ENCODE data around the gene NAV2. TPM values are rescaled to one million over a fixed set of nuclear protein-coding genes. Genes with fewer than 3 reads are reported as not detected.

NAV2 gene
- total RNA-seq, 2 donors from 2014 or later: 26.4 to 35.5 TPM

GRCh38 chr11:19691815-19692500 lies 20.7 kb upstream of the NAV2 start:
- Histone ChIP-seq H3K27me3 (no peaks in the 10 kb centered on the region), H3K4me1 (no peaks in the 10 kb centered on the region), H3K4me3 (no peak overlapping the region), H3K36me3 (replicated peaks in 1 of 2; ENCODE audit: insufficient read depth in 1 of 2, low read depth in 2 of 2) (no peaks in the 10 kb centered on the region), H3K9me3 (no peaks in the 10 kb centered on the region), H3K27ac (no peak overlapping the region)
- ATAC-seq: no peak
- 77 to 88% methylated on average over 5 to 8 of the region's 8 CpGs for WGBS, 2 donors
- TF ChIP-seq POLR2A (IDR thresholded peaks at IDR 0.05): no peak
- no peak for TF ChIP-seq CTCF (IDR thresholded peaks at IDR 0.05)
- no peak for DNase-seq
- intact Hi-C loops (cut with DNase I): no loop called here

- H3K9me3 ChIP-seq: no peaks in the 10 kb centered on the region
- H3K27me3 ChIP-seq: no peaks in the 10 kb centered on the region
- no peak overlapping the region for H3K4me3 ChIP-seq
- TF ChIP-seq POLR2A (IDR thresholded peaks at IDR 0.05) (no peak), CTCF (IDR thresholded peaks at IDR 0.05) (no peak)
- no peak overlapping the region for H3K27ac ChIP-seq
- WGBS, 2 donors: 76 to 80% methylated on average over 5 of the region's 5 CpGs
- no peaks in the 10 kb centered on the region for H3K36me3 ChIP-seq (replicated peaks in 1 of 2; ENCODE audit: insufficient read depth in 1 of 2, low read depth in 2 of 2)
- no peak for DNase-seq
- ATAC-seq: no peak
- H3K4me1 ChIP-seq: no peaks in the 10 kb centered on the region
- intact Hi-C loops (cut with DNase I): no loop called here
Measured at GRCh38 chr11:19693146-19693545, 19.5 kb upstream of the NAV2 start.

GRCh38 chr11:19694796-19695345 lies 17.8 kb upstream of the NAV2 start:
- intact Hi-C loops (cut with DNase I): no loop called here
- no peaks in the 10 kb centered on the region for H3K27me3 ChIP-seq
- TF ChIP-seq POLR2A (IDR thresholded peaks at IDR 0.05) (no peak), CTCF (IDR thresholded peaks at IDR 0.05) (no peak)
- DNase-seq: peak in 3 of 4 donors; percentile 12 to 67 (median 34)
- no peaks in the 10 kb centered on the region for H3K9me3 ChIP-seq
- H3K4me3 ChIP-seq: no peak overlapping the region
- ATAC-seq: peak; percentile 38
- H3K36me3 ChIP-seq (replicated peaks in 1 of 2; ENCODE audit: insufficient read depth in 1 of 2, low read depth in 2 of 2): no peaks in the 10 kb centered on the region
- H3K4me1 ChIP-seq: no peaks in the 10 kb centered on the region
- no peak overlapping the region for H3K27ac ChIP-seq
- 62 to 72% methylated on average over 5 of the region's 5 CpGs for WGBS, 2 donors

- no peaks in the 10 kb centered on the region for H3K27me3 ChIP-seq
- DNase-seq (no peak), ATAC-seq (no peak)
- no peak overlapping the region for H3K4me3 ChIP-seq
- H3K36me3 ChIP-seq (replicated peaks in 1 of 2; ENCODE audit: insufficient read depth in 1 of 2, low read depth in 2 of 2): no peaks in the 10 kb centered on the region
- no peaks in the 10 kb centered on the region for H3K9me3 ChIP-seq
- WGBS, 2 donors: 60 to 77% methylated on average over 3 of the region's 3 CpGs
- TF ChIP-seq POLR2A (IDR thresholded peaks at IDR 0.05) (no peak), CTCF (IDR thresholded peaks at IDR 0.05) (no peak)
- intact Hi-C loops (cut with DNase I): no loop called here
- no peaks in the 10 kb centered on the region for H3K4me1 ChIP-seq
- H3K27ac ChIP-seq: no peak overlapping the region
Measured at GRCh38 chr11:19696073-19696472, 16.6 kb upstream of the NAV2 start.

- intact Hi-C loops (cut with DNase I): no loop called here
- DNase-seq (no peak), ATAC-seq (no peak)
- 94 to 95% methylated on average over 4 of the region's 4 CpGs for WGBS, 2 donors
- Histone ChIP-seq H3K9me3 (no peaks in the 10 kb centered on the region), H3K4me1 (no peaks in the 10 kb centered on the region), H3K36me3 (replicated peaks in 1 of 2; ENCODE audit: insufficient read depth in 1 of 2, low read depth in 2 of 2) (no peaks in the 10 kb centered on the region), H3K27me3 (no peaks in the 10 kb centered on the region), H3K27ac (no peak overlapping the region), H3K4me3 (no peak overlapping the region)
- TF ChIP-seq CTCF (IDR thresholded peaks at IDR 0.05): no peak
- TF ChIP-seq POLR2A (IDR thresholded peaks at IDR 0.05): no peak
Measured at GRCh38 chr11:19696904-19697303, 15.7 kb upstream of the NAV2 start.

Data from body of pancreas (tissue), 4 donors.